Right cardiac atrium (tissue), 5 donors: ENCODE results near the gene C12orf56. TPM values are rescaled to one million over a fixed set of nuclear protein-coding genes. Genes with fewer than 3 reads are reported as not detected.
"Not testable (repeated sequence)": the region's sequence is repeated elsewhere in the genome, so short reads cannot be mapped to it uniquely, and the experiment has no call there.

Source experiments
- ATAC-seq, 2 donors: fragments of 200-7000 bp; cut with Tn5 transposase; one replicate each; pipeline versions ENCODE4 v1.8.0 to v1.9.1; 2020; ENCODE audit warnings: moderate library complexity in 2 of 2, mild to moderate bottlenecking in 1 of 2
- DNase-seq, 3 donors: peaks; one replicate each; pipeline ENCODE4 v3.0.0-alpha.2; 2020
- H3K27ac ChIP-seq: one replicate; pipeline ENCODE4 v1.5.1; 2013; ENCODE audit warnings: mild to moderate bottlenecking, low read length, control low read depth, moderate library complexity
- H3K27me3 ChIP-seq: one replicate; pipeline ENCODE4 v1.6.1; 2013; ENCODE audit not compliant: control insufficient read depth, insufficient read depth
- H3K4me1 ChIP-seq: one replicate; pipeline ENCODE4 v1.6.1; 2013; ENCODE audit warnings: low read length; ENCODE audit not compliant: control insufficient read depth, insufficient read depth
- H3K4me3 ChIP-seq: one replicate; pipeline ENCODE4 v1.5.1; 2013; ENCODE audit warnings: low read length, control low read depth
- H3K9me3 ChIP-seq: one replicate; pipeline ENCODE4 v1.6.1; 2013; ENCODE audit warnings: low read length; ENCODE audit not compliant: control insufficient read depth
- WGBS: extraction: QIAGEN DNeasy Blood & Tissue Kit; methylation state at CpG from one replicate; pipeline ENCODE4 v1.1.7; 2013; 5-methylcytosine and 5-hydroxymethylcytosine counted together
- intact Hi-C, 4 donors: fragments of 100-400 bp; cut with DNase I; formaldehyde crosslinking; loops; one replicate each; pipeline versions ENCODE4 v1.11.0 to v1.14.0; 2022 to 2023
- polyA plus RNA-seq: library from polyadenylated mRNA; stranded (reverse); fragments of 200-250 nt; gene quantifications from one replicate; pipeline ENCODE4 v1.2.3, GENCODE V29; 2013
- total RNA-seq, 4 donors: library from RNA; stranded (reverse); fragmentation: NEBNext Ultra II Directional; extraction: Animal tissue kit (Norgen Biotek cat#: 25700); gene quantifications; one replicate each; pipeline ENCODE4 v1.2.1, GENCODE V29; 2021
- donor health status: healthy with polysubstance abuse.
- donor health status: DM: no; HTN: yes; CAD: no.
- donor health status: DM: no; HTN: no; CAD: no.
- donor health status: DM: no; HTN: yes; CAD: no; lungs with severe emphysema.
- donor health status: DM: yes; HTN: yes; CAD: no.

C12orf56 gene
- total and polyA plus RNA-seq, 5 donors = not detected

DNA sequence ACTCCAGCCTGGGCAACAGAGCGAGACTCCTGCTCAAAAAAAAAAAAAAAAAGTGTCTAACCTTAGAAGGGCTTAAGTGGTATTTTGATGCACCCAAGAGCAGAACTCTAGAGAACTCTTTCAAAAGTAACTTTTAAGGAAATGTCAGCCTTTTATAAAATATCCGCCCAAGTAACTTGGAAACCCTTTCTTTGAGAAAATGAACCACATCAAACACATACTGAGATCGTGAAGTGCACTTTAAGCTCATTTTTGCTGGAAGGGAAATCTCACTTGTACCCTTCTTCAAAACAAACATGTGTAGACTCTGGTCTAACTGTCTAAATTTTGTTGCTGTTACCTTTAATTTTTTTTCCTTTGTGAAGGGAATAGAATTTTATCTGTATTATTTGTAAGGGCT, 5.5 kb downstream of the C12orf56 start:
- no peak overlapping the region for H3K27ac ChIP-seq
- ATAC-seq = no peak
- no peaks in the 10 kb centered on the region for H3K27me3 ChIP-seq
- no peak for DNase-seq
- 94% methylated on average over 3 of the region's 3 CpGs for WGBS
- no peaks in the 10 kb centered on the region for H3K9me3 ChIP-seq
- intact Hi-C loops = no loop called here
- H3K4me3 ChIP-seq = no peak overlapping the region
- H3K4me1 ChIP-seq = no peaks in the 10 kb centered on the region

DNA sequence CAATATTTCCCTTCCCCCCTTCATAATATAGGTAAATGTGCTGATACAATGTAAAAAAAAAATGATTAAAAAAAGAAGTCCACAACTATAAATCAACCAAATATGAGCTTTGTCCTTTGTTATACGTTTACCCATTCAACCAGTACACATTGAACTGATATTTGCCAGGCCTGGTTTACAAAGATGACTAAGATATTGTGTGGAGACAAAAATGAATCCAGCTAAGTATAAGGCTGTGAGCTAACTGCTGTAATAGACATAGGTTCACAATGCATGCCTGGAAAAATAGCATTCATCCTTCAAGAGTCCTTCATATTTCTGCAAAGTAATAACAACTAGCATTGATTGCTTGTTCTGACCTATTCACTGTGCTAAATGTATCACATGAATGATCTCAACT, 6.9 kb downstream of the C12orf56 start:
- intact Hi-C loops = no loop called here
- ATAC-seq = no peak
- no peak for DNase-seq
- WGBS = 86% methylated on average over 1 of the region's 1 CpG
- Histone ChIP-seq H3K27ac (no peak overlapping the region), H3K4me3 (no peak overlapping the region), H3K27me3 (no peaks in the 10 kb centered on the region), H3K9me3 (no peaks in the 10 kb centered on the region), H3K4me1 (no peaks in the 10 kb centered on the region)

DNA sequence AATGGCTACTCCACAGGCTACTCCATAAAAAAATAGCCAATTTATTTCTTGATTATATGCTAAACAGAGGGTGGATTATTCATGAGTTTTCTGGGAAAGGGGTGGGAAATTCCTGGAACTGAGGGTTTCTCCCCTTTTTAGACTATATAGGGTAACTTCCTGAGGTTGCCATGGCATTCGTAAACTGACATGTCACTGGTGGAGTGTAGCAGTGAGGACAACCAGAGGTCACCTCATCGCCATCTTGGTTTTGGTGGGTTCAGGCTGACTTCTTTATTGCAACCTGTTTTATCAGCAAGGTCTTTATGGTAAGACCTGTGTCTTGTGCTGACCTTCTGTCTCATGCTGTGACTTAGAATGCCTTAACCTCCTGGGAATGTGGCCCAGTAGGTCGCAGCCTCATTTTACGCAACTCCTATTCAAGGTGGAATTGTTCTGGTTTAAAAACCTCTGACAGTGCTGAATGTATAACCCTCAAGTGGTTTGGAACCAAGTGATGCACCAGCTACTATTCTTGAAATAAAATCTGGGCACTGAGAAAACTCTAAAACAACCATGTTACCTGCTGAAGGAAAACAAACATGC, 27.7 kb downstream of the C12orf56 start:
- no peaks in the 10 kb centered on the region for H3K27me3 ChIP-seq
- DNase-seq (no peak), ATAC-seq (no peak)
- no peak overlapping the region for H3K4me3 ChIP-seq
- H3K27ac ChIP-seq = no peak overlapping the region
- no peaks in the 10 kb centered on the region for H3K9me3 ChIP-seq
- intact Hi-C loops = no loop called here
- no peaks in the 10 kb centered on the region for H3K4me1 ChIP-seq
- 90% methylated on average over 4 of the region's 4 CpGs for WGBS

DNA sequence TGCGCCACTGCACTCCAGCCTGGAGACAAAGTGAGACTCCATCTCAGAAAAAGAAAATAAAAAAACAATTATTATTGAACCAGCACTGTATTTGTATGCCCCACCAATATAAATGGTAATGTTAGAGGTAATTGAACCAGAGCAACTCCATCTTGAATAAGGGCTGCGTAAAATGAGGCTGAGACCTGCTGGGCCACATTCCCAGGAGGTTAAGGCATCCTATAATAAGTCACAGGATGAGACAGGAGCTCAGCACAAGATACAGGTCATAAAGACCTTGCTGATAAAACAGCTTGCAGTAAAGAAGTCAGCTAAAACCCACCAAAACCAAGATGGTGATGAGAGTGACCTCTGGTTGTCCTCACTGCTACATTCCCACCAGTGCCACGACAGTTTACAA, 29.4 kb downstream of the C12orf56 start:
- ATAC-seq, H3K27ac ChIP-seq, H3K4me3 ChIP-seq, H3K4me1 ChIP-seq, intact Hi-C loops, H3K9me3 ChIP-seq, H3K27me3 ChIP-seq, DNase-seq: not testable (repeated sequence)
- WGBS = 90% methylated on average over 3 of the region's 3 CpGs

DNA sequence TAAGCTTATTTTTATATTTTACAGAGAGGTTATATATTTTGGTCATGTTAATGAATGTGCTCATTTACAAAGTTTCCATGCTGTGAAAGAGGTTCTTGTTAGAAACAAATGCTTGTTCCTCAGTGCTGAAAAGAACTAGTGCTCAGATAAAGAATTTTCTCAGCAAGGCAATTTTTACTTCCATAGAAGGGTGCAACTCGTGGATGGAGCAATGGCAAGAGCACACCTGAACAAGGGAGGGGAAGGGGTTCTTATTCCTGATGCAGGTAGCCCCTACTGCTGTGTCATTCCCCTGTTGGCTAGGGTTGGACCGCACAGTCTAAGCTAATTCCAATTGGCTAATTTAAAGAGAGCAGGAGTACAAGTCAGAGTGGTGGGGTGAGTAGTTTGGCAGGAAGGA, 34.3 kb downstream of the C12orf56 start:
- WGBS = 84% methylated on average over 2 of the region's 2 CpGs
- intact Hi-C loops, H3K9me3 ChIP-seq, H3K4me1 ChIP-seq, DNase-seq, H3K27me3 ChIP-seq, H3K4me3 ChIP-seq, ATAC-seq, H3K27ac ChIP-seq: not testable (repeated sequence)

DNA sequence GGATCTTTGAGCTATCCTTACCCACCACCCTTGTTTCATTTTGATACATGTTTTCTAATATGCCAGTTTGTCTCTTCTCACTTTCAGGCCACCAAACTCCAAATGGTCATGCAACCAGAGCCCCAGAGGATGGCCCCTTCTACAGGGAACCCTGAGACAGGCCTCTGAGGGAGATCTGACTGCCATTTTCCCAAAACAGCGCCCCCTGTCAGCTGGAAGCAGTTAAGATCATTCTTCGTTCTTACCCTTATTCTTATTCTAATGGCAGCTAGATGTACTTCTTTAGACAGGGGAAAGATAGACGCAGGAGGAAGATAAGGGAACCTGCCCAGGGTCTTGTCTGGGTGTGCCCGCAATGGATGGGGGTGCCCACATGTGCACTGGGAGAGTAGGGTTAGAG, 38.4 kb downstream of the C12orf56 start:
- ATAC-seq = no peak
- no peak for DNase-seq
- H3K4me3 ChIP-seq = no peak overlapping the region
- no peak overlapping the region for H3K27ac ChIP-seq
- WGBS = 73% methylated on average over 4 of the region's 4 CpGs
- no peaks in the 10 kb centered on the region for H3K4me1 ChIP-seq
- no peaks in the 10 kb centered on the region for H3K27me3 ChIP-seq
- intact Hi-C loops = no loop called here
- no peaks in the 10 kb centered on the region for H3K9me3 ChIP-seq

DNA sequence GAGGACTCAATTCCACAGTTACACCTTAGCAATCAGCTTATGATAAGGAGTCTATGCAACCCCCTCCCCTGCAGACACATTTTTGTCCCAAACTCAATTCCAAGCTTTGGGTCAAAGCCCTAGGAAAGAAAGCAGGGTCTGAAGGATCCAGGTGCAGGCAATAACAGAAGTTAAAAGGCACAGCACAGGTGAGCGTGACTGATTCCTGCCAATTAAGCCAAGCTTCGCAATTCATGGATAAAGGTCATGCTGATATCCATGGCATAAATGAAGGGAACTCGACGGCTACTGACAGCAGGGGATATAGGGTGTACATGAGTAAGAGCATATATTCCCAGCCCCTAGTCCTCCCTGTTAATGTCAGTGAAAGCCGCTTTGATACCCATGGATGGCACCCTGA, 39.3 kb downstream of the C12orf56 start:
- Histone ChIP-seq H3K4me3 (no peak overlapping the region), H3K27ac (no peak overlapping the region), H3K4me1 (no peaks in the 10 kb centered on the region), H3K9me3 (no peaks in the 10 kb centered on the region), H3K27me3 (no peaks in the 10 kb centered on the region)
- no peak for ATAC-seq
- 92% methylated on average over 5 of the region's 5 CpGs for WGBS
- no peak for DNase-seq
- intact Hi-C loops = no loop called here

DNA sequence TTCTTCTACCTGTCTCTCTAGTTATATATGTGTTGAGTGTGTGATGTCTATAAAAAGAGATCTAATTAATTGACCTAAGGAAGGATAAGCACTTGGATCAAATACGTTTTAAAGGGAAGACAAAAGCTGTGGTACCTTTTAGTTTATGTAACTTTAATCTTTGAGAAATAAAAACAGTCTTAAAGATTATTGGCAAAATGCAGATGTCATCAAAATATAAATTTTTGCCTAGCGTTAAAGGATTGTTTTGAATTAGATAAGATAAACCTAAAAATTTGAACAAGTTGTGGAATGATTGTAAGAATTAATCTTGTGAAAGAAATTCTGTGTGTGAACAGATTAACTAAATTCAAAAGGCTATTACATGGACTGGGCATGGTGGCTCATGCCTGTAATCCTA, 42.9 kb downstream of the C12orf56 start:
- Histone ChIP-seq H3K9me3 (peaks cover 1% of the 10 kb centered on the region), H3K4me3 (no peak overlapping the region), H3K4me1 (no peaks in the 10 kb centered on the region), H3K27ac (no peak overlapping the region), H3K27me3 (no peaks in the 10 kb centered on the region)
- DNase-seq (no peak), ATAC-seq (no peak)
- 76% methylated on average over 2 of the region's 2 CpGs for WGBS
- intact Hi-C loops = no loop called here

DNA sequence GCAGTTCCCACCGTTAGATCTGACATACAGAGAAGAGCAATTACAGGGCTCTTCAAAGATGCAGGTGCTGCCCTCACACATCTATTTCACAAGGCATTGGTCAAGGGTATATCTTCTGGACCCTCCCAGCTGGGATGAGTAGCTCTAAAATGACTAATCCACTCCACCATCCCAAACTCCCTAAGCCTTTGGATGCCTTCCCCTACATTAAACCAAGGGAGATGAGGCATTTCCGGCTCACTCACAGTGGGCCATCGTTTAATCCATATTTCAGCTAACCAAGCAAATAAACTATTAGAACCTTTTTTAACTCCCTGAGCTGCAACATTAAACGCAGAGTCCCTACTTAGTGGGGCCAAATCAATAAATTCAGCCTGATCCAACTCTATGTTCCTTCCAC, 45.9 kb downstream of the C12orf56 start:
- DNase-seq, H3K27me3 ChIP-seq, H3K4me3 ChIP-seq, H3K27ac ChIP-seq, ATAC-seq, H3K9me3 ChIP-seq, H3K4me1 ChIP-seq, intact Hi-C loops: not testable (repeated sequence)
- 90% methylated on average over 4 of the region's 4 CpGs for WGBS

DNA sequence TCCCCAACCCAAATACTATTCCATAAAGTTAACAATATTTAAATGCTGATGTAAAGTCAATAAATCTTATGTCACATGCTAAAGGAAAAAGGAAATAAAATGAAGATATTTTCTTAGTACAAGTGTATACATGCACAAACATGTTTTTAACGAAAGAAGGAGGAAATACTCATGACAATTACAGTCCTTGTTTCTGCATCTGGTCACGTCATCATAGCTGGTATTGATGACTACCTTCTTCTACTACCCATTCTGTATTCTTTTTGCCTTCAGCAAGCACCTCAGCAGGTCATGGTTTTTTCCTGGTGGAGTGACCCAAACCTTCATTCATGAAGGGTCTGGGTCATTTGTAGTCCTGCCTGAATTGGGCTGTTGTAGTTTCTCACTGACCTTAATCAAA, 50.0 kb downstream of the C12orf56 start:
- intact Hi-C loops, H3K27ac ChIP-seq, DNase-seq, H3K4me3 ChIP-seq, H3K4me1 ChIP-seq, H3K9me3 ChIP-seq, H3K27me3 ChIP-seq, ATAC-seq: not testable (repeated sequence)
- WGBS = 84% methylated on average over 2 of the region's 2 CpGs

DNA sequence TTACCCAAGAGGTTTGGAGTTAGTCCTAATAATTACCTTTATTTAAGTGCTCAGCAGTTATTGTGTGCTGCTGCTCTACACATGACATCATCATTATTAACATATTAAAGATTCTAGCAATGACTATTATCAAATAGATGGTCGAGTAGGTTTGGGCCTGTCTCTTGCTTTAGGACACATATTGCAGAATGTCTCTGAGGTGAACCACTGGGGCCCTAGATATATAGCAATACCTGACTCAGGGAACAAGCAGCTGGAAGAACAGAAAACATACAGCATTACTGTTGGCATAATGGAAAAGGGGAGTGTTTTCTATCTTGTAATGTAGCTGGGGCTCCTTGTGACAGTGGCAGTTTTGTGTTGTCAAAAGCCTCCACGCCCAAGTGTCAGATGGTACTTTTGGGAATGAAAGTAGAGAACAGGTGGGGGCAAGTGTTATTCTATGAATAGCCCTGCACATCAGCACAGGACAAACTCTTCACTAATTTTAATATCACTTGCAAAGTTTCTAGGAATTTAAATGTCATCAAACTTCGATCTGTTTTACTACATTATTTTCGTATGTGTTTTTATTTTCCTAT, 54.6 kb downstream of the C12orf56 start:
- intact Hi-C loops = no loop called here
- 79% methylated on average over 4 of the region's 4 CpGs for WGBS
- H3K4me1 ChIP-seq = no peaks in the 10 kb centered on the region
- no peak overlapping the region for H3K27ac ChIP-seq
- no peak for DNase-seq
- ATAC-seq = no peak
- no peaks in the 10 kb centered on the region for H3K27me3 ChIP-seq
- H3K9me3 ChIP-seq = no peaks in the 10 kb centered on the region
- no peak overlapping the region for H3K4me3 ChIP-seq

DNA sequence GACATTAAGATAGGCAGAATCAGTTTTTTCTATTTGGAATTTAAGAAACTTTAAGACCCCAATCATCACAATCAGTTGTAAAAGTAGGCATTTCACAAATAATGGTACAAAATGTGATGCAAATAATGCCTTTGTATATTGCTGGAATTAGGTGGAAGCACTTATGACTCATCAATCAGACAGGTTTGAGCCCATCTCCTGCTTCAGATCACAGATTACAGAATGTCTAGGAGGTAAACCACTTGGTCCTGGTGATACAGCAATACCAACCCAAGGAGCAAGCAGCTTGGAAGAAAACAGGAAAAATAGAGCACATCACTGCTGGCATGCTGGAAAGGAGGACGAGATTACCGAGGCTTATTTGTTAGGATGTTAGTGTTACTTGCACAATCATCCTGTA, 57.6 kb downstream of the C12orf56 start:
- Histone ChIP-seq H3K9me3 (no peaks in the 10 kb centered on the region), H3K4me1 (no peaks in the 10 kb centered on the region), H3K27me3 (no peaks in the 10 kb centered on the region), H3K27ac (no peak overlapping the region), H3K4me3 (no peak overlapping the region)
- 75% methylated on average over 2 of the region's 2 CpGs for WGBS
- intact Hi-C loops = no loop called here
- ATAC-seq (no peak), DNase-seq (no peak)
